Activated CD4-positive, CD25-positive, alpha-beta regulatory T cell treated with anti-CD3 and anti-CD28 coated beads, Interleukin-2, amount 50 U/mL, for 72 hours (primary cell): Measurements from ENCODE around the gene FADS6.
"Not testable (repeated sequence)": the region's sequence is repeated elsewhere in the genome, so short reads cannot be mapped to it uniquely, and the experiment has no call there.

Source experiments
- DNase-seq: peaks from one replicate; pipeline ENCODE4 v3.0.0; 2021

Gene FADS6

GRCh38 chr17:74920306-74920620 lies 26.8 kb upstream of the FADS6 start:
- DNase-seq = no peak

GRCh38 chr17:74919440-74920305 lies 26.2 kb upstream of the FADS6 start:
- no peak for DNase-seq

GRCh38 chr17:74918906-74919305 lies 25.5 kb upstream of the FADS6 start:
- DNase-seq = no peak

GRCh38 chr17:74917430-74917829 lies 24.0 kb upstream of the FADS6 start:
- DNase-seq = no peak

GRCh38 chr17:74916851-74917199 lies 23.4 kb upstream of the FADS6 start:
- DNase-seq = no peak

- no peak for DNase-seq
These were observed 22.9 kb upstream of the FADS6 start for GRCh38 chr17:74916136-74916850.

- not testable (repeated sequence) for DNase-seq
These were observed 18.0 kb upstream of the FADS6 start for GRCh38 chr17:74911423-74911822.

GRCh38 chr17:74909097-74909496 lies 15.7 kb upstream of the FADS6 start:
- DNase-seq = not testable (repeated sequence)

- DNase-seq = no peak
These were observed 13.6 kb upstream of the FADS6 start for GRCh38 chr17:74907012-74907411.

- not testable (repeated sequence) for DNase-seq
These were observed 12.9 kb upstream of the FADS6 start for GRCh38 chr17:74906214-74906793.

GRCh38 chr17:74904687-74905409 lies 11.4 kb upstream of the FADS6 start:
- DNase-seq = no peak

GRCh38 chr17:74903671-74904070 lies 10.2 kb upstream of the FADS6 start:
- DNase-seq = no peak

- DNase-seq = no peak
These were observed 9.6 kb upstream of the FADS6 start for GRCh38 chr17:74903034-74903433.

GRCh38 chr17:74901353-74902135 lies 8.1 kb upstream of the FADS6 start:
- DNase-seq = no peak

GRCh38 chr17:74900208-74900607 lies 6.8 kb upstream of the FADS6 start:
- no peak for DNase-seq

- DNase-seq = no peak
These were observed 5.0 kb upstream of the FADS6 start for GRCh38 chr17:74898376-74898946.

GRCh38 chr17:74893936-74894671 lies 671 bp upstream of the FADS6 start:
- no peak for DNase-seq

- no peak for DNase-seq
These were observed 1.2 kb downstream of the FADS6 start for GRCh38 chr17:74892013-74892841.

- DNase-seq = no peak
These were observed 2.9 kb downstream of the FADS6 start for GRCh38 chr17:74890554-74890953.

GRCh38 chr17:74888469-74888868 lies 5.0 kb downstream of the FADS6 start:
- no peak for DNase-seq
